ENCODE measurements around the gene ZFAND3.

- TF ChIP-seq POLR2AphosphoS5 (IDR thresholded peaks at IDR 0.05) (no peak), POLR2A (IDR thresholded peaks at IDR 0.05) (no peak)
Observed at GRCh38 chr6:37831457-37831856, 11.9 kb downstream of the ZFAND3 start.

All from spleen (tissue), 3 donors.